HCT116 (cell line): ENCODE results near the gene ORC2.

ENCODE experiments used
- EZH2 ChIP-seq: fragments of 200-600 bp; sonication (generic); IDR thresholded peaks from 2 replicates; pipeline ENCODE4 v1.6.1; 2017; ENCODE audit warnings: antibody characterized with exemption, mixed run types
- SP1 ChIP-seq: IDR thresholded peaks from 2 replicates; pipeline ENCODE4 v1.6.1; 2012; ENCODE audit warnings: low read depth
- ZNF274 ChIP-seq: fragments of 200-500 bp; sonication (Bioruptor generic); IDR thresholded peaks from 2 replicates; pipeline ENCODE4 v1.6.1; 2014; ENCODE audit warnings: mild to moderate bottlenecking, low read depth, low read length, inconsistent platforms
- TF ChIP-seq, protein P1 (sequence below), 3 experiments: fragments of 200-600 bp in 1 of 3; sonication (generic) in 1 of 3; IDR thresholded peaks in 2 of 3; conservative IDR thresholded peaks in 1 of 3; 2 replicates each; pipeline ENCODE4 v1.5.1; 2012 to 2017; ENCODE audit warnings: low read depth in 2 of 3, low read length in 2 of 3, antibody characterized with exemption in 1 of 3, borderline replicate concordance in 1 of 3, control low read depth in 1 of 3, mild to moderate bottlenecking in 1 of 3, mixed read lengths in 1 of 3, mixed run types in 1 of 3, moderate library complexity in 1 of 3; ENCODE audit not compliant: insufficient read depth in 1 of 3

GRCh38 chr2:200987137-200987536, 23.7 kb upstream of the ORC2 start:
- TF ChIP-seq, protein P1, sequence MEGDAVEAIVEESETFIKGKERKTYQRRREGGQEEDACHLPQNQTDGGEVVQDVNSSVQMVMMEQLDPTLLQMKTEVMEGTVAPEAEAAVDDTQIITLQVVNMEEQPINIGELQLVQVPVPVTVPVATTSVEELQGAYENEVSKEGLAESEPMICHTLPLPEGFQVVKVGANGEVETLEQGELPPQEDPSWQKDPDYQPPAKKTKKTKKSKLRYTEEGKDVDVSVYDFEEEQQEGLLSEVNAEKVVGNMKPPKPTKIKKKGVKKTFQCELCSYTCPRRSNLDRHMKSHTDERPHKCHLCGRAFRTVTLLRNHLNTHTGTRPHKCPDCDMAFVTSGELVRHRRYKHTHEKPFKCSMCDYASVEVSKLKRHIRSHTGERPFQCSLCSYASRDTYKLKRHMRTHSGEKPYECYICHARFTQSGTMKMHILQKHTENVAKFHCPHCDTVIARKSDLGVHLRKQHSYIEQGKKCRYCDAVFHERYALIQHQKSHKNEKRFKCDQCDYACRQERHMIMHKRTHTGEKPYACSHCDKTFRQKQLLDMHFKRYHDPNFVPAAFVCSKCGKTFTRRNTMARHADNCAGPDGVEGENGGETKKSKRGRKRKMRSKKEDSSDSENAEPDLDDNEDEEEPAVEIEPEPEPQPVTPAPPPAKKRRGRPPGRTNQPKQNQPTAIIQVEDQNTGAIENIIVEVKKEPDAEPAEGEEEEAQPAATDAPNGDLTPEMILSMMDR (IDR thresholded peaks at IDR 0.05 in 2 of 3, conservative IDR thresholded peaks at IDR 0.05 in 1 of 3; ENCODE audit: borderline replicate concordance in 1 of 3, insufficient read depth in 1 of 3, low read depth in 2 of 3, low read length in 2 of 3): no peak
- TF ChIP-seq SP1: no peak
- TF ChIP-seq EZH2: no peak
- no peak for TF ChIP-seq ZNF274
